Coronary artery (tissue), 2 donors: ENCODE data around the gene PROB1.

ENCODE experiments used
- DNase-seq: peaks from one replicate; pipeline ENCODE4 v3.0.0-alpha.2; 2017; ENCODE audit warnings: low spot score
- H3K27ac ChIP-seq, 2 donors: fragments of 200-600 bp; sonication (generic); one replicate each; pipeline ENCODE4 v1.5.1; 2016 to 2019
- H3K4me3 ChIP-seq: fragments of 200-600 bp; sonication (generic); 2 replicates; pipeline ENCODE4 v1.5.1; 2016; ENCODE audit warnings: mild to moderate bottlenecking, moderate library complexity
- TF ChIP-seq, protein P1 (sequence below): fragments of 200-600 bp; sonication (generic); IDR thresholded peaks from one replicate; pipeline ENCODE4 v1.5.1; 2019; ENCODE audit warnings: antibody characterized with exemption

The PROB1 gene

DNA sequence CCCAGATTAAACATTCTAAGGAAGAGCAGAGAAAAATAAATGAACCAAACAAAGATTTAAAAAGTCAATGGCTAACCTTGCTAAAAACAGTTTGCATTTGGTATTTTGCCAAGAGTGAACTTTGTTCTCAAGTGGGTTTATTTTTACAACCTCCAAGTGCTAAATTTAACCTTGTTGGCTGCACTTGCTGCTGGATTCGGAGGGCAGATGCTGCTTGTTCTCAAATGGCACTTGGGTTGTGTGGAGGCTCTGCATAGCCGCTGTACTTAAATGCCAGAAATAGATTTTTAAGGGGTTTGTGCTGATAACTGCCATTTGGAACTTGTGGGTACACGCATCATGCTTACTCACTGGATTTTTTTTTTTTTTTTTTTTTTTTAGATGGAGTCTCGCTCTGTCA is 22.3 kb upstream of the PROB1 start:
- H3K27ac ChIP-seq: peak overlapping the region; percentile 70 to 86
- TF ChIP-seq, protein P1, sequence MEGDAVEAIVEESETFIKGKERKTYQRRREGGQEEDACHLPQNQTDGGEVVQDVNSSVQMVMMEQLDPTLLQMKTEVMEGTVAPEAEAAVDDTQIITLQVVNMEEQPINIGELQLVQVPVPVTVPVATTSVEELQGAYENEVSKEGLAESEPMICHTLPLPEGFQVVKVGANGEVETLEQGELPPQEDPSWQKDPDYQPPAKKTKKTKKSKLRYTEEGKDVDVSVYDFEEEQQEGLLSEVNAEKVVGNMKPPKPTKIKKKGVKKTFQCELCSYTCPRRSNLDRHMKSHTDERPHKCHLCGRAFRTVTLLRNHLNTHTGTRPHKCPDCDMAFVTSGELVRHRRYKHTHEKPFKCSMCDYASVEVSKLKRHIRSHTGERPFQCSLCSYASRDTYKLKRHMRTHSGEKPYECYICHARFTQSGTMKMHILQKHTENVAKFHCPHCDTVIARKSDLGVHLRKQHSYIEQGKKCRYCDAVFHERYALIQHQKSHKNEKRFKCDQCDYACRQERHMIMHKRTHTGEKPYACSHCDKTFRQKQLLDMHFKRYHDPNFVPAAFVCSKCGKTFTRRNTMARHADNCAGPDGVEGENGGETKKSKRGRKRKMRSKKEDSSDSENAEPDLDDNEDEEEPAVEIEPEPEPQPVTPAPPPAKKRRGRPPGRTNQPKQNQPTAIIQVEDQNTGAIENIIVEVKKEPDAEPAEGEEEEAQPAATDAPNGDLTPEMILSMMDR: no peak
- DNase-seq: peak; percentile 77
- no peak overlapping the region for H3K4me3 ChIP-seq

DNA sequence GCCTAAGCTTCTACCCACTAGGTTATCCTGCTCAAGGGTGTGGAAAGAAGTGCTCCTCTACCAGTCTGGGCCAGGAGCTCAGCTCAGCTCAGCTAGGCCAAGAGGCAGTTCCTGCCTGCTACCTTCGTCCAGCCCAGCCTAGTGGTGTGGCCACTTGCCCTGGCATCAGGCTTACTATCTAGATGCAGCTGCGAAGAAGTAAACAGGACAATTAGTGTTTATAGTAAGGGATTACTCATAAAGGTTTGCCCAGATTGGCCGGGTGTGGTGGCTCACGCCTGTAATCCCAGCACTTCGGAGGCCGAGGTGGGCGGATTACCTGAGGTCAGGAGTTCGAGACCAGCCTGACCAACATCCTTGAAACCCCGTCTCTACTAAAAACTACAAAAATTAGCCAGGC is 21.7 kb upstream of the PROB1 start:
- Histone ChIP-seq H3K27ac (peak overlapping the region; percentile 70 to 80), H3K4me3 (no peak overlapping the region)
- DNase-seq: peak; percentile 72
- TF ChIP-seq, protein P1: no peak

DNA sequence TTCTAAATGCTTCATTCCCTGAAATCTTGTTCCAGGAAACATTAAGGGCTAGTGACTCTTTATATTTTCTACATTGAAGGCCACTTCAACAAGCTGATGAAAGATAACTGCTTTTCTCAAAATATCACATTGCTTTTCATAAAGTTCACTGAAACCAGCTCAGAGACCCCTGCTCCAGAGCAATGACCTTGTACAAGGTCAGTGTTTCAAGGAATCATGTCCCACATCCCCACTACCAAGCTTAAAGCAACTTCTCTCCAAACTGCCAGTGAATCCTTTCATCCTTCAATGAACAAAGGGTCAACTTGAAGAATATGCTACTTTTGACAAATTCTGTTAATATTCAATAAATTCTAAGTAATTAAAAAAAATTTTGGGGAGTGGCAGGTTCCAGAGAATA is 21.0 kb upstream of the PROB1 start:
- Histone ChIP-seq H3K27ac (peak overlapping the region; percentile 70 to 71), H3K4me3 (no peak overlapping the region)
- DNase-seq: no peak
- TF ChIP-seq, protein P1: no peak

DNA sequence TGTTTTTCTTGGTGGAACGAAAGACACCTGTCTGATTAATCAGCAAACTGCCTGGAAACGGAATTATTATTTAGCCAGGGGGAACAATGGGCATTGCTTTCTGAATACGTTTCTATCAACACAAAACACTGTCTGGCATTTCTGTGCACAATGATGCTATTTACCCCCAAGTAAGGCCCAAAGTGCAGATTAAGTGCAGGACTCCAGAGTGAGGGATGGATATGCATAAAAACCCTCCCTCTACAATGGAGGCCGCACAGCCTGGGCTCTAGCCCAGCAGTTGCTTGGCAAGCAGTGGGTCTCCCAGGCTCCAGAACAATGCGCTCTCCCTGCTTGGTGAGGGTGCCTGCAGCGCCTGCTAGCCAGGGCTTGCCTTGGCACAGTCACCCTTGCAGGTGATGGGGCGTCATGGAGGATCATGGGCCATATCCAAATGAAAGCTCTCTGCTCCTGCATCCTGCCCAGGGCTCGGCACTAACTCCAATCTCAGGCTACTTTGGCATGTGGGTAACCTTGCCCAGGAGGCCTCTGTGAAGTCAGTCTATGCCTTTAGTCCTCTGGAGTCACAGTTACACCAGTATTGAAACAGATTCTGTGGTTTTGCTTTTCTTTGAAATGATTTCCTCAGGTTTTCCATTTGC is 20.4 kb upstream of the PROB1 start:
- TF ChIP-seq, protein P1: no peak
- peak overlapping the region; percentile 70 to 71 for H3K27ac ChIP-seq
- DNase-seq: peak; percentile 62
- no peak overlapping the region for H3K4me3 ChIP-seq

DNA sequence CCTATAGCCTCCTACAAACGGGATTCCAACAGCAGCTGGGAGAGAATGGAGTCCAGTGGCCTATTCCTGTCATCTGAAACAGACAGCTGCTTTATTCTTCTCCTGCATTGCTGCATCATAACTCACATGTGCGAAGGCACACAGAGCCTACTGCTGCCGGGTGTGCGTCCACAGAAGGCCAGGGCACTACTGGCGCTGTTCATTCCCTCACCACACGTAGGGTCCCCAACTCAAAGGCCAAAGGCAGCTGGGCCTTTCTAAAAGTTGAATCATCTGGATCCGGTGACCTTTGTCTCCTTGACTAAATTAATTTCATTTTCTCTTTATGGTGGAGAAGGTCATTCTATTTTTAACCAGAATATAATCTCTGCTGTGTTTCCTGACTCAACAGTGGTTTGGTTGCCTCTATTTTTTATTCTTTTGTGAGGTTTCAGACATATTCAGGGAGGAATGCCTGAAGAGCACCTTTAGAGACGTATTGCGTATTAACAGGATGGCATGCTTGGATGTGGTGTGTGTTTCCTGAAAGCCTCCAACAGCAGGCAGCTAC is 19.8 kb upstream of the PROB1 start:
- TF ChIP-seq, protein P1: no peak
- Histone ChIP-seq H3K27ac (peak overlapping the region in 1 of 2 donors; percentile 71), H3K4me3 (no peak overlapping the region)
- peak; percentile 64 for DNase-seq

DNA sequence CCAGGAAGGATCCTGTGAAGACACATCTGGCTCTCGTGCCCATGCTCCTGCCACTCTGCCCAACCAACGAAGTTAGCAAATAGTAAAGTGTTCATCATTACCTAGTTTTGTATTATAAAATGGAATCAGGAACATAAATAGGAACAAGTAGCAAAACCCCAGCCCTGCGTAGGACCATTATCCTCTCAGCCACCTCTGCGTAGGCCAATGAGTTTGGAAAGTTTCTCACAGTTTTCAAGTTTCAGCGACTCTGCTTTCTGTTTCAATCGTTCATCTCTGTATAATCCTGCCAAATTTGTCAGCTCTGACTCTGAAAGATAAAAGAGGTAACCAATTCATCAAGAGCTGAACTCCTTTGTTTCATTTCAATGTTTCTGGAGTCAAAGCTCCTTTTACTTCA is 19.1 kb upstream of the PROB1 start:
- TF ChIP-seq, protein P1: no peak
- H3K27ac ChIP-seq: no peak overlapping the region
- peak; percentile 24 for DNase-seq
- H3K4me3 ChIP-seq: no peak overlapping the region

DNA sequence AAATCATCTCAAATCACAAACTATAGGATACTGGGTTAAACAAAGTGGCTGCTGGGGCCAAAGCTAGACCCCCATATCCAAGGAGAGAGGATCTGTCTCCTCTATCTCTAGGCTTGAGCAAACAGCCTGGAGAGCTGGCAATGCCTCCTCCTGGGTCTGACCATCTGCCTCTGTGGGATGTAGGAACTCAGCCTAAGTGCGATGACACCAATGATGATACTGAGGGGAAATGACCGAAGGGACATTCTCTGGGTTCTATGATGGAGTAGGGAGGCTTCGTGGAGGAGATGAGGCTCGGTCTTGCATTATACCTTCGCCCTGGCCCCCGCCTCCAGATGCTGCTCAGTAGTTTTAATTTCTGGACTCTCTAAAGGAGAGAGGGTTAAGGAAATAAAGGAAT is 18.2 kb upstream of the PROB1 start:
- TF ChIP-seq, protein P1: no peak
- DNase-seq: peak; percentile 16
- Histone ChIP-seq H3K4me3 (no peak overlapping the region), H3K27ac (no peak overlapping the region)
